GM23248 (cell line): Measurements from ENCODE around the gene STX4. TPM values are rescaled to one million over a fixed set of nuclear protein-coding genes. Genes with fewer than 3 reads are reported as not detected.

ENCODE experiments used
- DNase-seq: peaks from one replicate; pipeline ENCODE4 v3.0.0-alpha.2; 2015
- H2AFZ ChIP-seq: fragments of 200-600 bp; sonication (generic); 2 replicates; pipeline ENCODE4 v1.6.1; 2016; ENCODE audit warnings: antibody characterized with exemption
- H3F3A ChIP-seq: fragments of 200-600 bp; sonication (generic); 2 replicates; pipeline ENCODE4 v1.6.1; 2016; ENCODE audit warnings: mild to moderate bottlenecking, antibody characterized with exemption, mixed run types; ENCODE audit not compliant: insufficient read depth
- H3K27ac ChIP-seq: fragments of 200-600 bp; sonication (generic); 2 replicates; pipeline ENCODE4 v1.5.1; 2016; ENCODE audit warnings: mild to moderate bottlenecking
- H3K27me3 ChIP-seq: fragments of 200-600 bp; sonication (generic); replicated peaks from 2 replicates; pipeline ENCODE4 v1.6.1; 2016; ENCODE audit warnings: mild to moderate bottlenecking; ENCODE audit not compliant: insufficient read depth
- H3K36me3 ChIP-seq: fragments of 200-600 bp; sonication (generic); 2 replicates; pipeline ENCODE4 v1.6.1; 2016; ENCODE audit warnings: low read depth, mild to moderate bottlenecking
- H3K4me1 ChIP-seq: fragments of 200-600 bp; sonication (generic); 2 replicates; pipeline ENCODE4 v1.6.1; 2016; ENCODE audit warnings: mild to moderate bottlenecking; ENCODE audit not compliant: insufficient read depth
- H3K4me2 ChIP-seq: fragments of 200-600 bp; sonication (generic); one replicate; pipeline ENCODE4 v1.6.1; 2016; ENCODE audit warnings: mild to moderate bottlenecking; ENCODE audit not compliant: unreplicated experiment
- H3K4me3 ChIP-seq: fragments of 200-600 bp; sonication (generic); 2 replicates; pipeline ENCODE4 v1.5.1; 2016; ENCODE audit warnings: mild to moderate bottlenecking
- H3K79me2 ChIP-seq: fragments of 200-600 bp; sonication (generic); 2 replicates; pipeline ENCODE4 v1.6.1; 2016; ENCODE audit warnings: mild to moderate bottlenecking; ENCODE audit not compliant: insufficient read depth
- H3K9ac ChIP-seq: fragments of 200-600 bp; sonication (generic); 2 replicates; pipeline ENCODE4 v1.6.1; 2016; ENCODE audit warnings: mild to moderate bottlenecking
- H3K9me2 ChIP-seq: fragments of 200-600 bp; sonication (generic); 2 replicates; pipeline ENCODE4 v1.6.1; 2016; ENCODE audit warnings: mixed run types, mild to moderate bottlenecking, moderate library complexity; ENCODE audit not compliant: insufficient read depth
- H3K9me3 ChIP-seq: fragments of 200-600 bp; sonication (generic); one replicate; pipeline ENCODE4 v1.6.1; 2017; ENCODE audit warnings: low read depth
- H4K20me1 ChIP-seq: fragments of 200-600 bp; sonication (generic); 2 replicates; pipeline ENCODE4 v1.6.0; 2016; ENCODE audit not compliant: insufficient read depth
- EZH2 ChIP-seq: fragments of 200-600 bp; sonication (generic); IDR thresholded peaks from 2 replicates; pipeline ENCODE4 v1.6.1; 2018; ENCODE audit warnings: antibody characterized with exemption, mild to moderate bottlenecking; ENCODE audit not compliant: insufficient read depth, poor library complexity, severe bottlenecking
- EZH2phosphoT487 ChIP-seq: fragments of 200-600 bp; sonication (generic); IDR thresholded peaks from 2 replicates; pipeline ENCODE4 v1.6.1; 2018; ENCODE audit warnings: antibody characterized with exemption, moderate library complexity, mild to moderate bottlenecking, low read depth; ENCODE audit not compliant: insufficient read depth
- WGBS, 2 experiments: methylation state at CpG; one replicate each; pipeline ENCODE4 v1.1.6; 2015 to 2017; ENCODE audit warnings: low lambda C conversion rate in 2 of 2, low coverage in 1 of 2; ENCODE audit errors: missing lambda C conversion rate in 2 of 2; 5-methylcytosine and 5-hydroxymethylcytosine counted together
- in situ Hi-C: fragments of 300-500 bp; cut with MboI; formaldehyde crosslinking; loops from 2 replicates; pipeline ENCODE4 v1.15.0; 2020
- polyA plus RNA-seq: library from polyadenylated mRNA; unstranded; fragments of >200 nt; fragmentation: Nextera tagmentation; extraction: Ambion mirVana; gene quantifications from 2 replicates; pipeline ENCODE4 v1.2.1, GENCODE V29; 2016
- total RNA-seq: library from RNA; depleted of rRNA; stranded (reverse); fragments of >200 nt; shearing (Covaris generic); gene quantifications from 2 replicates; pipeline ENCODE4 v1.2.3, GENCODE V29; 2014

STX4 gene
- total and polyA plus RNA-seq, 2 experiments from 2014 or later, result 24.9 to 52.1 TPM

GRCh38 chr16:31072540-31073141 is 39.3 kb downstream of the STX4 start:
- Histone ChIP-seq H4K20me1 (no peaks in the 10 kb centered on the region), H3F3A (peaks cover 19% of the 10 kb centered on the region), H3K4me2 (peak overlapping the region; percentile 82), H3K9ac (peak overlapping the region; percentile 96), H3K27me3 (no peaks in the 10 kb centered on the region), H2AFZ (peak overlapping the region; percentile 70), H3K9me3 (no peaks in the 10 kb centered on the region), H3K27ac (peak overlapping the region; percentile 94), H3K4me3 (peak overlapping the region; percentile 93), H3K4me1 (peaks cover 18% of the 10 kb centered on the region), H3K36me3 (peaks cover 2% of the 10 kb centered on the region; the same call in 1 of the 2 replicates), H3K9me2 (no peaks in the 10 kb centered on the region), H3K79me2 (peaks cover 88% of the 10 kb centered on the region)
- TF ChIP-seq EZH2, result no peak
- TF ChIP-seq EZH2phosphoT487, result no peak
- WGBS, 2 experiments, result 0 to 1% methylated on average over 27 of the region's 27 CpGs
- peak; percentile 72 for DNase-seq
- in situ Hi-C loops, result no loop called here

- peak overlapping the region; percentile 70 for H2AFZ ChIP-seq
- H3K27ac ChIP-seq, result peak overlapping the region; percentile 94
- peak overlapping the region; percentile 93 for H3K4me3 ChIP-seq
- DNase-seq, result peak; percentile 96
- no peak for TF ChIP-seq EZH2
- no peak for TF ChIP-seq EZH2phosphoT487
- H3K36me3 ChIP-seq, result peaks cover 2% of the 10 kb centered on the region; the same call in 1 of the 2 replicates
- H3F3A ChIP-seq, result peaks cover 19% of the 10 kb centered on the region
- no peaks in the 10 kb centered on the region for H3K9me3 ChIP-seq
- no peaks in the 10 kb centered on the region for H4K20me1 ChIP-seq
- no peaks in the 10 kb centered on the region for H3K9me2 ChIP-seq
- peaks cover 18% of the 10 kb centered on the region for H3K4me1 ChIP-seq
- WGBS, 2 experiments, result 1 to 2% methylated on average over 51 to 71 of the region's 83 CpGs
- in situ Hi-C loops, result no loop called here
- no peaks in the 10 kb centered on the region for H3K27me3 ChIP-seq
- H3K4me2 ChIP-seq, result peak overlapping the region; percentile 82
- peak overlapping the region; percentile 96 for H3K9ac ChIP-seq
- peaks cover 88% of the 10 kb centered on the region for H3K79me2 ChIP-seq
Observed at GRCh38 chr16:31073142-31073969, 40.0 kb downstream of the STX4 start.

DNA sequence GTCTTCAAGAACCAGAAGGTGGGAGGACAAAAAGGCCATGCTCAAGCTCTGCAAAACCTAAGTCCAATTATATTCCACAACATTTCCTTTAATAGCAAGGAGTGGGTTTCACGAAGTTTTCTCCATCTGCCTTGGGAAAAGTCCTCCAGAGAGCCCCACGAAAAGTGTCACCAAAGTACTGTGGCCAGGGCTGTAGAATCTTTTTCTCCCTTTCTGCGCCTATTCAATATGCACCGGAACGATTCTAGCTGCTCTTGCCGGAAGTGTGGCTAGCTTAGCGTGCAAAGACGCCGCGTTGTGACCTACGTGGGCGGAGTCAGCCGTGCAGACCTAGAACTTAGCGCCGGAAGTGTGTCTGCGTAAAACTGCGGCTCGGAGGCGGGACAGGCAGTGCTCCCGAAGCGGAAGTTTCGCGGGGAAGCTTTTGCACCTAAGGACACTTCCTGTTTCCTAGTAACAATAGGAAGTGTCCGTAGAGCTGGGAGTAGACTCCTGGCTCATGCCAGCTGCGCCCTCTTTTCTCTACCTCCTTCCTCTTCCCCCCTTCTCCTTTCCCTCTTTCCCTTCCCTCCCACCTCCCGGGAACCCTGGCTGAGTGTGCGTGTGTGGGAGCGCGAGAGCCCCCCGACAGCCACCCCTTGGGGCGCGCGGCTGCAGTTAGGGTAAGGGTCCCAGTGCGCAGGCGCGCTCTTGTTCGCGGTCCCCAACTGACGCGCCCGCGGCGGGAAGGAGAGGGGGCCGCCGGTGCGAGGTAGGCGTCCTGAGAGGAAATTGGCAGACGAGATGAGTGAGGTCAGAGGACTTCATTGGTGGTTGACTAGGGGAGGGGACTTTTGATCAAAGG is 40.8 kb downstream of the STX4 start, which contains the start of the genes ZNF646 and ZNF668:
Gene ZNF646 (plus strand): TSS at position 453 of the 844 bp plus-strand sequence. CDS start 1,903 bp downstream, outside the sequence.
Gene ZNF668 (minus strand): TSS at position 271 of the 844 bp plus-strand sequence. CDS start 9,781 bp downstream, outside the sequence.
- WGBS, 2 experiments, result 1% methylated on average over 48 of the region's 48 CpGs
- H3F3A ChIP-seq, result peaks cover 19% of the 10 kb centered on the region
- H3K4me1 ChIP-seq, result peaks cover 18% of the 10 kb centered on the region
- peak within 1 kb of the TSS; percentile 74 for H2AFZ ChIP-seq
- TF ChIP-seq EZH2phosphoT487 (no peak), EZH2 (no peak)
- DNase-seq, result peak; percentile 100
- peaks cover 88% of the 10 kb centered on the region for H3K79me2 ChIP-seq
- no peaks in the 10 kb centered on the region for H3K9me2 ChIP-seq
- H3K9ac ChIP-seq, result peak within 1 kb of the TSS; percentile 96
- peak within 1 kb of the TSS; percentile 82 for H3K4me2 ChIP-seq
- H4K20me1 ChIP-seq, result no peaks in the 10 kb centered on the region
- in situ Hi-C loops, result no loop called here
- no peaks in the 10 kb centered on the region for H3K9me3 ChIP-seq
- peaks cover 2% of the 10 kb centered on the region; the same call in 1 of the 2 replicates for H3K36me3 ChIP-seq
- peak within 1 kb of the TSS; percentile 94 for H3K27ac ChIP-seq
- no peaks in the 10 kb centered on the region for H3K27me3 ChIP-seq
- H3K4me3 ChIP-seq, result peak within 1 kb of the TSS; percentile 93

- no peaks in the 10 kb centered on the region for H3K9me2 ChIP-seq
- TF ChIP-seq EZH2 (no peak), EZH2phosphoT487 (no peak)
- H4K20me1 ChIP-seq, result no peaks in the 10 kb centered on the region
- in situ Hi-C loops, result no loop called here
- WGBS, 2 experiments, result 2% methylated on average over 7 of the region's 7 CpGs
- no peaks in the 10 kb centered on the region for H3K27me3 ChIP-seq
- H3K4me3 ChIP-seq, result peak overlapping the region; percentile 93
- peaks cover 18% of the 10 kb centered on the region for H3K4me1 ChIP-seq
- peak overlapping the region; percentile 96 for H3K9ac ChIP-seq
- peaks cover 19% of the 10 kb centered on the region for H3F3A ChIP-seq
- no peaks in the 10 kb centered on the region for H3K9me3 ChIP-seq
- H3K36me3 ChIP-seq, result peaks cover 2% of the 10 kb centered on the region; the same call in 1 of the 2 replicates
- DNase-seq, result peak; percentile 57
- peak overlapping the region; percentile 94 for H3K27ac ChIP-seq
- peaks cover 88% of the 10 kb centered on the region for H3K79me2 ChIP-seq
- H2AFZ ChIP-seq, result peak overlapping the region; percentile 74
- peak overlapping the region; percentile 77 for H3K4me2 ChIP-seq
Observed at GRCh38 chr16:31074814-31075183, 41.4 kb downstream of the STX4 start.
